ENCODE results near the gene NACC2.
A peak's percentile ranks its signal among the peaks of the same experiment; 100 is the strongest.
"Not testable (repeated sequence)": the region's sequence is repeated elsewhere in the genome, so short reads cannot be mapped to it uniquely, and the experiment has no call there.

NACC2 gene

GRCh38 chr9:136079211-136079915 lies 15.7 kb downstream of the NACC2 start:
- peak; percentile 11 for DNase-seq

GRCh38 chr9:136078498-136079011 lies 16.5 kb downstream of the NACC2 start:
- DNase-seq, result peak; percentile 8

GRCh38 chr9:136078024-136078423 lies 17.1 kb downstream of the NACC2 start:
- no peak for DNase-seq

- DNase-seq, result no peak
Measured at GRCh38 chr9:136077491-136077890, 17.6 kb downstream of the NACC2 start.

GRCh38 chr9:136075881-136076678 lies 19.0 kb downstream of the NACC2 start:
- no peak for DNase-seq

GRCh38 chr9:136075134-136075841 lies 19.8 kb downstream of the NACC2 start:
- DNase-seq, result no peak

GRCh38 chr9:136074706-136075105 lies 20.4 kb downstream of the NACC2 start:
- DNase-seq, result no peak

- no peak for DNase-seq
Measured at GRCh38 chr9:136062657-136063439, 32.2 kb downstream of the NACC2 start.

- DNase-seq, result not testable (repeated sequence)
Measured at GRCh38 chr9:136061916-136062315, 33.2 kb downstream of the NACC2 start.

- DNase-seq, result no peak
Measured at GRCh38 chr9:136061405-136061804, 33.7 kb downstream of the NACC2 start.

- no peak for DNase-seq
Measured at GRCh38 chr9:136060671-136061371, 34.3 kb downstream of the NACC2 start.

- no peak for DNase-seq
Measured at GRCh38 chr9:136059851-136060670, 35.0 kb downstream of the NACC2 start.

GRCh38 chr9:136059321-136059791 lies 35.7 kb downstream of the NACC2 start:
- no peak for DNase-seq

- no peak for DNase-seq
Measured at GRCh38 chr9:136058801-136059302, 36.2 kb downstream of the NACC2 start.

GRCh38 chr9:136058084-136058483 lies 37.0 kb downstream of the NACC2 start:
- no peak for DNase-seq

GRCh38 chr9:136057236-136058081 lies 37.6 kb downstream of the NACC2 start:
- DNase-seq, result no peak

- no peak for DNase-seq
Measured at GRCh38 chr9:136056546-136057235, 38.4 kb downstream of the NACC2 start.

GRCh38 chr9:136055715-136056545 lies 39.2 kb downstream of the NACC2 start:
- peak; percentile 12 for DNase-seq

Measured in activated naive CD4-positive, alpha-beta T cell treated with anti-CD3 and anti-CD28 coated beads, Interleukin-2, amount 50 U/mL, for 16 hours (primary cell).